Fibroblast of lung (primary cell): ENCODE data around the gene KIAA0319L.

ENCODE experiments used
- CTCF ChIP-seq, 2 donors: IDR thresholded peaks in 1 of 2; conservative IDR thresholded peaks in 1 of 2; 1 replicate in 1 of 2; 2 replicates in 1 of 2; pipeline ENCODE4 v1.5.1; 2011 to 2012; ENCODE audit warnings: low read length in 2 of 2, control low read depth in 1 of 2, inconsistent platforms in 1 of 2, low read depth in 1 of 2, mild to moderate bottlenecking in 1 of 2
- EZH2 ChIP-seq: IDR thresholded peaks from 2 replicates; pipeline ENCODE4 v1.5.1; 2012; ENCODE audit warnings: low read length, control low read depth, mild to moderate bottlenecking; ENCODE audit errors: missing control alignments

- TF ChIP-seq CTCF (conservative IDR thresholded peaks at IDR 0.05 in 1 of 2, IDR thresholded peaks at IDR 0.05 in 1 of 2; ENCODE audit: low read depth in 1 of 2, low read length in 2 of 2) (no peak), EZH2 (no peak)
Measured at GRCh38 chr1:35580949-35581388, 23.8 kb upstream of the KIAA0319L start.
